CD1c-positive myeloid dendritic cell (primary cell): ENCODE data around the gene PLXND1.
A peak's percentile ranks its signal among the peaks of the same experiment; 100 is the strongest.

ENCODE experiments used
- DNase-seq: peaks from one replicate; pipeline ENCODE4 v3.0.0-alpha.2; 2016; ENCODE audit errors: extremely low spot score

The PLXND1 gene

DNA sequence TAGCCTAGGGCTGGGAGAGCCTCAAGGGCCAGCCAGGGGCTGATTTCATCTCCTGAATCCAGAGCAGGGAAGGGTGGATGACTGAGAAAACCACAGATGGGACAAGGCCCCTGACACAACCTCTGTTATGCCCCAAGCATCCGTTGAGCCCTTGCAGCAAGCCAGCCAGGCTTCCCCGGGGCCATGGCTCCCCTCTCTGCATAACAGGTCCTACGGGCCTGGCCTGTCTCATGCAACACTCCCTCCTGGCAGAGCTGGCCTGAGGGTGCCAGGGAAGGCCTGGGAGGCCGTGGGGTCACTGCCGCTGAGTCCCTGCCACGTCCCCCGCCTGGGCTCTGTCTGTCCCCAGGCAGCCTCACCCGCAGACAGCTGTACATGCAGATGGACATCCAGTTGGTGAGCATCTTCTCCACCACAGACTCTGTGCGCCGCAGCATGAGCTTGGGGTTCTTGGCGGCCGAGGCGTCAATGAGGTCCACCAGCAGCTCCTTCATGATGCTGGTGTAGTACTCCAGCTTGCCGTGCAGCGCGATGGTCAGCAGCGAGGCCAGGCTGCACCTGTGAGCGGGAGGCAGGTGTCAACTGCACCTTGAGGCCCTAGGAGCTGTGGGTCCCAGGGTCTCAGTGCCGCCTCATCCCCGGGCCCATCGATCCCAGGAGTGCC, 41.4 kb downstream of the PLXND1 start:
- DNase-seq = no peak

DNA sequence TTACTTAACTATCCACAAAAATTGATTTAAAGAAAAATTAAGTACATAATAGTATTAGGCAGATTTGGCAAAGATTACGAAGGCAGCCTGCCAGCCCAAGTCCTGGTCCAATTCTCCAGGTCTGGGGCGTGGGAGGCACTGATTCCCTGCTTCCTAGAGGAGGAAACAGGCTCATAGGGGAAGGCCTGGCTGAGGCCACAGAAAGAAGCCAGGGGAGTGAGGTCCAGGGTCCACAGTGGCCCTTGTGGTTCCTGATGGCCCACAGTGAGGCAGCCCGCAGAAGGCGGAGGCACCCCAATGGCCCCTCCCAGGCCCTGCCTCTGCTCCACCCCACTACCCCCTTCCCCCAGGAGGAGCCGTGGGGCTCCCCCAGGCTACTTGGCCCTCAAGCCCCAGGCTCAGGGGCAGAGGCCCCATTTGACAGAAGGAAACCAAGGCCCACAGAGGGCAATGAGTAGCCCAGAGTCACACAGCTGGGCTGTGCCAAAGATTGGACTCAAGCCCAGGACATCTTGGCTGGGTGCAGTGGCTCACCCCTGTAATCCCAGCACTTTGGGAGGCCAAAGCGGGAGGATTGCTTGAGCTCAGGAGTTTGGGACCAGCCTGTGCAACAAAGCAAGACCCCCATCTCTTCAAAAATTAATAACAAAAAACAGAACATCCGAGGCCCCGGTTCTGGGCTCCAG, 42.5 kb downstream of the PLXND1 start:
- no peak for DNase-seq

GRCh38 chr3:129563332-129563731, 43.1 kb downstream of the PLXND1 start:
- no peak for DNase-seq

DNA sequence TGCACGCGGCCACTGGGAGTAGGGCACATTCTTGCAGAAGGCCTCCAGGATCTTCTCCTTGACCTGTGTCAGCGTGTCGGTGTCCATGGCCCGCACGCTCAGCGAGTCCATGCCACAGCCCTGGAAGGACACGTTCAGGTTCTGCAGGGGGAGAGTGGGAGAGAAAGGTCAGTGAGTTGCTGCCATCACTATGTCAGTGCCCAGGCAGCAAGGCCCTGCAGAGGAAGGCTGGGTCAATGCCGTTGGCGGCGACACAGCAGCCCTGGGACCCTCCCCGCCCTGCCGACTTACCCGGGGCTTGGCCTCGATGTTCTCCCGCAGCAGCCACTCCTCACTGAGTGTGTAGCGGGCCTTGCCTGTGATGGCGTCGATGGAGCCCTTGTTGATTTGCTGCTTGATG, 43.7 kb downstream of the PLXND1 start:
- no peak for DNase-seq

DNA sequence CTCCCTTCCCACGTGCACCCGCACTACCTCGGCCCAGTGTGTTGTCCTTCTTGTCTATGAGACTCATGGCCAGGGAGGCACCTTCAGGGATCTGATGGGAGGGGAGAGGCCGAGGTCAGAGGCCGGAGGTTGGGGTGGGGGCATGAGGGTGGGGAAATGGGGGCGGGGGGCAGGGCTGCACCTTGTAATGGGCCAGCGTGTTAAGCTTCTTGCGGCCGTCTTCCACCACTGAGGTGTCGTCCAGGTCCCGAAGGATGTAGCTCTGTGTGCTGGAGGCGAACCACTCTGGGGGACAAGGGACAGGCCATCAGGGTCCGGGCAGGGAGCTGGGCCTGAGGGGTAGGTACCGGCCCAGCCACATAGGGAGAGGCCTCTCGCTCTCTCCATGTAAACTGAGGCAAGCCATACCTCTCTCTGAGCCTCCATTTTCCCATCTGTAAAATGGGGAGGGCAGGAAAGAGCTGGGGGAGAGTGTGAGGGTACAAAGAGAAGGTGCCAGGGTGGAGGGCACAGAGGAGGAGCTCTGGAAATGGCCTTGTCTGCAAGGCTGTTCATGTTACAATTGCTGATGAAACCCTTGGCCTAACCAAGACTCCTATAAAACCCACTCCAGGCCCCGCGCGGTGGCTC, 44.7 kb downstream of the PLXND1 start:
- DNase-seq = no peak

DNA sequence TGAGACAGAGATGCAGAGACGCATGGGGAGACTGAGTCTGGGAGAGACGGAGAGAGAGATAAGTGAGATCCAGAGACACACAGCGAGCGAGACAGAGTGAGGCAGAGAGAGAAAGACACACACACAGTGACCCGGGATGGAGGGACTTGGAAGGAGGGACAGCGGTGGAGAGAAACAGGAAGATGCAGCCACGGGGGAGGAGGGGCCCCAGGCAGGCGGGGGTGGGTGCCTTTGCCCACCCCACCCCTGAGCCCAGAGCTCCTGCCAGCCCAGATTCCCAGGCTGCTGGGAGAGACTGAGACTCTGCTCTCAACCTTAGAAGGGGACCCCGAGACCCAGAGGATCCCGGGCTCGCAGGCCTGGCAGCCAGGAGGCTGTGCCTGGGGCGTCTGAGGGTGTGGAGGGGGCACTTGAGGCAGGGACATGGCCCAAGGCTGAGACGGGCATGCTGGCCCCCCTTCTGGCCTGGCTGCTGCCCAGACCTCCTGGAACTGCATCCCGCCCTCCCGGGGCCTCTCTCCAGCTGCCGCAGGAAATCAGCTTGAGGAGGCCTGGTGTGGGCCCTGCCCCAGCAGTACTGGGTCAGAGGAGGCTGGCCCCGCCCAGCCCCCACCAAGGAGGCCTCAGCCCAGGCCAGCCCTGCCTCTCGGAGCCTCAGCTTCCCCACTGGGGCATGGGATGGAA, 45.4 kb downstream of the PLXND1 start:
- no peak for DNase-seq

- no peak for DNase-seq
These were observed 46.1 kb downstream of the PLXND1 start for GRCh38 chr3:129560269-129560787.

- no peak for DNase-seq
These were observed 46.9 kb downstream of the PLXND1 start for GRCh38 chr3:129559565-129560079.

DNA sequence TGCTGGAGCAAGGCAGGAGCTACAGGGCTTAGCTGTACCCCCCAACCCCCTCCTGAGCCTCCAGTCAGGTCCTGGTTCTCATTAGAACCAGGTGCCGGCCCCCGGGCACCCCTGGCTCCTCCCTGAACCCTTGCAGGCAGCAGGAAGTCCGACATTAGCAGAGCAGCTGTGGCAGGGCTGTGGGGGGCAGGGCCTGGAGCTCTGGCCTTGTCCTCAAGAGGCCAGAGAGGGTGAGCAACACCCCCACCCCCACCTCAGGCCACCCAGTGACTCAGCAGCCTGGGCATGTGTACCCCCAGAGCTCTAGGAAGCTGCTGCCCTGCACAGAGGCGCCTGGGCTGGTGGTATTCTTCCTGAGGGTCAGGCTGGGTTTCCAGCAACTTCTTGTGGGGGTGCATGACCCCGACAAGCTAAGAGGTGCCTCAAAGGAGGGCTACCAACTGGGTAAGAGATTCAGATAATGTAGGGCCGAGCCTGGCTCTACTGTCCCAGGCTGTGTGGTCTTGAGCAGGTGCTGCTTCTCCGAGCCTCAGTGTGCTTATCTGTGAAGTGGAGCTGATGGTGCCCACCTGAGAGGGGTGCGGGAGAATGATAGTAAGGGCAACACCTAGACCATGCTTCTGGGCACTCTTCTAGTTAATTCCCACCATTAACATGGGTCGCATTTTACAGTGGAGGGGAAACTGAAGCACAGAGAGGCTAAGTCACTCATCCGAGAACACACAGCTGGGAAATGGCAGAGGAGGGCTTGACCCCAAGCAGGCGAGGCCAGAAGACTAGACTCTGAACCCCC, 47.5 kb downstream of the PLXND1 start:
- DNase-seq = no peak

- no peak for DNase-seq
These were observed 48.2 kb downstream of the PLXND1 start for GRCh38 chr3:129558081-129558771.

GRCh38 chr3:129557548-129557894, 49.0 kb downstream of the PLXND1 start:
- no peak for DNase-seq

DNA sequence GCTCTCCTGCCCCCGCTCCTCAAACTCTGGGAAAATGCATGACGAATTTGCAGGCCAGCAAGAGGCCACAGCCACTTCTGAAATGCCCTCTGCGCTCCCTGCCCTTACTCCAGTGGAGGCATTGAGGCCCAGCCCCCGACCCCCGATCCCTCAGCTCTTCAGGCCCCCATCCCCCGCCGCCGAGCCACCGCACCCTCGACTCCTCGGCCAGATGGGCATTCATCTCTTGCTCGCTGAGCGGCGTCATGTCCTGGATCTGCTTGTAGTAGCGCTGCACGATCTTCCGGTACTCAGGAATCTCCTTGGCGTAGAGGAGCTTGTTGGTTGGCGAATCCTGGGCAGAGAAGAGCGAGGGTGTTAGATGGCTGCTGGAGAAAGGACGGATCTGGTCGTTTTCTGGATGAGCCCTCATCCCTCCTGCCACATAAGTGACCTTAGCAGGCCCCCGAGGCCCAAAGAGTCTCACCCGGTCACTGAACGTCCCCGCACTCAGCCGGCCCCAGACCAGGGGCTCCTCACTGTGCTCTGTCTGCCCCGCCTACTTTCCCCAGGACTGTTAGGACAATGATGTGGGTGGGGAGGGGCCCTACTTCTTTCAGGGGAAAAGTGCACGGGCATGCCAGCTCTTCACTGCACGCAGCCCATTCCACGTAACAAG, 49.5 kb downstream of the PLXND1 start:
- DNase-seq = no peak

- no peak for DNase-seq
These were observed 50.1 kb downstream of the PLXND1 start for GRCh38 chr3:129556358-129556695.

DNA sequence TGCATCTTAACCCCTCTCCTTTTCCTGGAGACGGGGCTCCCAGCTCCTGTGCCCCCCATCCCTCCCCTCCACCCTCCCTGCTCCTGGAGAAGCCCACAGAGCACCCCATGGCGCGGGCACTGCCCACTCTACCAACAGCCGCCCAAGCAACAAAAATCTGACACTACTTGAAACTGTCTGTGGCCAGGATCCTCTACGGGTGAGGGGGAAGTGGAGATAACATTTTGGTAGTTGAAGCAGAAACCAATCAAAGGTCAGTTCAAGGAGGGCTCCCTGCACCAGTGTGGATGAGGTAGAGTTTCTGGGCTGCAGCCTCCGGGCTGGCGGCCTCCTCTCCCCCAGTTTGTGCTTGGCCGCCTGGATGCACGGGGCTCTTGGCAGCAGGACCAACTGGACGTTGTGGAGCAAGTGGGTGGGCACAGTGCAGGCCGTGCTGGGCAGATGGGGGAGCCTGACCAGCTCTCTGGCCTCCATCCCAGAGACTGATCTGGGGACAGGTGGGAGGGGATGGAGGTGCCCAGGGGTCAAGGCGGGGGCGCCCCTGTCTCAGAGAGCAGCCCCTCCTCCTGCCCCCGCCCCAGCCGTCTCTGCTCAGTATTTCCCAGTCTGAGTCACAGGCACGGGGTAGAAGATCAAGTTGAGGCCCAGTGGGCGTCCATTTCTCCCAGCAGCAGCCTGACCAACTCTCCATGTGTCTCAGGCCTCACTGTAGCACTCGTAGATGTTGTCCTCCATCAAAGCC, 50.7 kb downstream of the PLXND1 start:
- DNase-seq = peak; percentile 30

DNA sequence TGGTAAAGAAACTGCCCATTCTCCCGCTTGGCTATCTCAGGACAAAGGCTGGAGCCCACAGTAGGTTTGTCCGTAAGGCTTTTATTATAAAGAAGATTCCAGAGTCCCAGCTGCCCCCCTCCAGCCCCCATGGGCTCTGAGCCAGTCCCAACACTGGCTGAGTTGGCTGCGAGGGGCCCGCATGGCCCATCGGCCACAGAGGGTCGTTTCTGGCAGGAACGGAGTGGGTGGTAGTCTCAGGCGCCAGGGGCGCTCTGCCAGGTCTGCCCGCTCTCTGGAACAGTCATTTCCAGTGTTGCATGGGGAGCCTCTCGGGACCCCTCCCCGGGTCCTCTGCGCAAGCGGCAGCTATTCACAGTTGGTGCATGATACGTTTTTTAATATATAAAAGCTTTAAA, 51.3 kb downstream of the PLXND1 start:
- DNase-seq = no peak

- peak; percentile 13 for DNase-seq
These were observed 51.9 kb downstream of the PLXND1 start for GRCh38 chr3:129554356-129555152.

GRCh38 chr3:129553719-129554118, 52.8 kb downstream of the PLXND1 start:
- DNase-seq = peak; percentile 33

GRCh38 chr3:129553171-129553570, 53.3 kb downstream of the PLXND1 start:
- no peak for DNase-seq
